ENCODE results near the gene LPA. TPM values are rescaled to one million over a fixed set of nuclear protein-coding genes. Genes with fewer than 3 reads are reported as not detected.
"Not testable (repeated sequence)": the region's sequence is repeated elsewhere in the genome, so short reads cannot be mapped to it uniquely, and the experiment has no call there.

Gene LPA
- total and polyA plus RNA-seq, 5 donors from 2014 or later = not detected

DNA sequence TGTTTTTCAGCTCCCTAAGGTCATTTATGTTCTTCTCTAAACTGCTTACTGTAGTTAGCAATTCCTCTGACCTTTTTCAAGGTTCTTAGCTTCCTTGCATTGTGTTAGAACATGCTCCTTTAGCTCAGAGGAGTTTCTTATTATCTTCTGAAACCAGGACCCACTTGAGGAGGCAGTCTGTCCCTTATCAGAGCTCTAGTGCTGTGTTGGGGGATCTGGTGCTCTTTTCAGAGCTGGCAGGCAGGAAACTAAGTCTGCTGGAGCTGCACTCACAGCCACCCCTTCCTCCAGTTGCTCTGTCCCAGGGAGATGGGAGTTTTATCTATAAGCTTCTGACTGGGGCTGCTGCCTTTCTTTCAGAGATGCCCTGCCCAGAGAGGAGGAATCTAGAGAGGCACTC, 92.9 kb downstream of the LPA start:
- not testable (repeated sequence) for H3K27ac ChIP-seq (ENCODE audit: insufficient read depth, low read length, poor library complexity, severe bottlenecking); H3K4me1 Mint-ChIP-seq; H3K9me3 ChIP-seq (ENCODE audit: control insufficient read depth in 2 of 2, low read length in 2 of 2); H3K4me3 ChIP-seq (ENCODE audit: low read depth, low read length); H3K27me3 Mint-ChIP-seq; ATAC-seq (ENCODE audit: low read depth in 2 of 2); H3K36me3 Mint-ChIP-seq; DNase-seq; H3K27ac Mint-ChIP-seq; H3K36me3 ChIP-seq (ENCODE audit: control insufficient read depth, insufficient read depth, low read length); H3K4me3 Mint-ChIP-seq; H3K4me1 ChIP-seq (ENCODE audit: control insufficient read depth, insufficient read depth, low read length, poor library complexity, severe bottlenecking); H3K27me3 ChIP-seq (ENCODE audit: control insufficient read depth, insufficient read depth, low read length)
- H3K9me3 Mint-ChIP-seq = peaks cover 0 to 13% (median 5%) of the 10 kb centered on the region in 7 donors

DNA sequence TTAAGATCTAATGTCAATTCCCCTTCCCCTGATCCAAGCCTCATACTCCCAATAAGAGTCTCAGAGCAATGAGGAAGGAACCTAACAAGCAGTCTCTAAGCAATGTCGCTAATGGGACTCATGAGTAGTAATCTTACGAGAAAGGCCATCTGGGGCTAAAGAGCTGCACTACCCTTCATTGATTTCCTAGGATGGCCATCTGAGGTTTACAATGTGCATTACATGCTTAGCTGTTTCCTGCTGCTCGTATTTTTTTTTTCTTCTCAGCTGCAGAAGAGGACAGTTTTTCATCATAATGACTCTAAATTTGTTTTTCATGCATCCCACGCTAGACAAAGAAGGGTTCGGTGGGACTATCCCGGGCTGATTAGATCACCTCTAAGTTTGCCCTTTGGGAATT, 119.3 kb downstream of the LPA start:
- Histone ChIP-seq H3K36me3 (ENCODE audit: control insufficient read depth, insufficient read depth, low read length) (no peaks in the 10 kb centered on the region), H3K27me3 (ENCODE audit: control insufficient read depth, insufficient read depth, low read length) (peaks cover 4% of the 10 kb centered on the region), H3K9me3 (ENCODE audit: control insufficient read depth in 2 of 2, low read length in 2 of 2) (no peaks in the 10 kb centered on the region), H3K4me1 (ENCODE audit: control insufficient read depth, insufficient read depth, low read length, poor library complexity, severe bottlenecking) (no peaks in the 10 kb centered on the region), H3K4me3 (ENCODE audit: low read depth, low read length) (no peak overlapping the region), H3K27ac (ENCODE audit: insufficient read depth, low read length, poor library complexity, severe bottlenecking) (no peak overlapping the region)
- H3K4me3 Mint-ChIP-seq = no peak overlapping the region
- H3K27me3 Mint-ChIP-seq = peaks cover 7% of the 10 kb centered on the region
- H3K36me3 Mint-ChIP-seq = no peaks in the 10 kb centered on the region
- no peak overlapping the region for H3K27ac Mint-ChIP-seq
- DNase-seq = no peak
- H3K4me1 Mint-ChIP-seq = no peaks in the 10 kb centered on the region
- peaks cover 0 to 5% (median 0%) of the 10 kb centered on the region in 7 donors for H3K9me3 Mint-ChIP-seq
- no peak for ATAC-seq (ENCODE audit: low read depth in 2 of 2)

DNA sequence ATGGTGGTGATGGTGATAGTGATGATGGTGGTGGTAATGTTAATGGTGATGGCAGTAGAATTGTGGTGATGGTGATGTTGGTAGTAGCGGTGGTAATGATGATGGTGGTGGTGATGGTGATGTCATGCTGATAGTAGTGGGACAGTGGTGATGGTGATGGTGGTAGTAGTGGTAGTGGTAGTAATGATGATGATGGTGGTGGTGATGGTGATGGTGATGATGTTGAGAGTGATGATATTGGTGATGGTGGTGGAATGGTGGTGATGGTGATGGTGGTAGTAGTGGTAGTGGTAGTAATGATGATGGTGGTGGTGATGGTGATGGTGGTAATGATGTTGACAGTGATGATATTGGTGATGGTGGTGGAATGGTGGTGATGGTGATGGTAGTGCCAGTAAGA, 128.8 kb downstream of the LPA start:
- Mint-ChIP-seq H3K9me3 (peaks cover 0 to 4% (median 0%) of the 10 kb centered on the region in 7 donors), H3K4me1 (no peaks in the 10 kb centered on the region), H3K27ac (no peak overlapping the region)

DNA sequence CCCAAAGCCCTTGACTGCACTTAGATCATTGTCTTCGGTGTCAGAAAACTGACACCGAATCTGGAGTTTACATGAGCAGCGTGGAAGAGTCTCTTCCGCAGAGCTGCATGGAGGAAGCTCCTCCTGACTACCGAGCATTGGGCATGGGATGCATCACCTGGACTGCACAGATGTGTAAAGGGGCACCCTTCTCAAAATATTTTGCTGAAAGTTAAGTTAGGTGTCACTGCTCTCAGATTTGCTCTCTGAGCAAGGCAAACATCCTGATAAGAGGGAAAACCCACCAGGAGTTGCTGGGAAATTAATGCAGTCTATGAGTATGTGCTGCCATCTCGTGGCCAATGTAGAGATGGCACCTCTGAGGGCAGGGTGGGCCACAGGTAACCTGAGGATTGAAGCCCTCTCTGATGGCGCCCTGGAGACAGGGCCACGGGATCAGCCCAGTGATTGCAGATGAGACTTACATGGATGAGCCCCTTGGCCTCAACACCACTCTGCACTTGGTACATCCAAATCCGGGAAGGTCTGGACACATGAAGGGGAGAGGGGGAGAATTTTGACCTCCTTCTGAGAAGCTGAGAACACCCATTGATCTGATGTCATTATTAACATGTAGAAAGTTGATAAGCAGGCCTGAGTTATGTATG, 129.9 kb downstream of the LPA start:
- peaks cover 6% of the 10 kb centered on the region for H3K4me1 ChIP-seq (ENCODE audit: control insufficient read depth, insufficient read depth, low read length, poor library complexity, severe bottlenecking)
- Mint-ChIP-seq H3K4me1 (no peaks in the 10 kb centered on the region), H3K9me3 (peaks cover 0 to 12% (median 0%) of the 10 kb centered on the region in 7 donors), H3K4me3 (no peak overlapping the region), H3K36me3 (peaks cover 5% of the 10 kb centered on the region), H3K27ac (no peak overlapping the region), H3K27me3 (peaks cover 4% of the 10 kb centered on the region)
- H3K27me3 ChIP-seq (ENCODE audit: control insufficient read depth, insufficient read depth, low read length) = no peaks in the 10 kb centered on the region
- no peaks in the 10 kb centered on the region for H3K36me3 ChIP-seq (ENCODE audit: control insufficient read depth, insufficient read depth, low read length)
- H3K4me3 ChIP-seq (ENCODE audit: low read depth, low read length) = peak overlapping the region; percentile 56
- peaks cover 0 to 3% of the 10 kb centered on the region in 2 experiments for H3K9me3 ChIP-seq (ENCODE audit: control insufficient read depth in 2 of 2, low read length in 2 of 2)
- H3K27ac ChIP-seq (ENCODE audit: insufficient read depth, low read length, poor library complexity, severe bottlenecking) = no peak overlapping the region
- ATAC-seq (ENCODE audit: low read depth in 2 of 2) (peak; percentile 73), DNase-seq (peak; percentile 42 to 53 (median 48))

More for the DNA sequence above, 128.8 kb downstream of the LPA start:
- no peaks in the 10 kb centered on the region for H3K27me3 ChIP-seq (ENCODE audit: control insufficient read depth, insufficient read depth, low read length)
- no peak overlapping the region for H3K4me3 Mint-ChIP-seq
- ATAC-seq (ENCODE audit: low read depth in 2 of 2) (no peak), DNase-seq (no peak)
- no peaks in the 10 kb centered on the region for H3K36me3 Mint-ChIP-seq
- no peaks in the 10 kb centered on the region for H3K36me3 ChIP-seq (ENCODE audit: control insufficient read depth, insufficient read depth, low read length)
- no peaks in the 10 kb centered on the region for H3K9me3 ChIP-seq (ENCODE audit: control insufficient read depth in 2 of 2, low read length in 2 of 2)
- peaks cover 6% of the 10 kb centered on the region for H3K4me1 ChIP-seq (ENCODE audit: control insufficient read depth, insufficient read depth, low read length, poor library complexity, severe bottlenecking)
- H3K27me3 Mint-ChIP-seq = no peaks in the 10 kb centered on the region
- no peak overlapping the region for H3K4me3 ChIP-seq (ENCODE audit: low read depth, low read length)
- H3K27ac ChIP-seq (ENCODE audit: insufficient read depth, low read length, poor library complexity, severe bottlenecking) = no peak overlapping the region

DNA sequence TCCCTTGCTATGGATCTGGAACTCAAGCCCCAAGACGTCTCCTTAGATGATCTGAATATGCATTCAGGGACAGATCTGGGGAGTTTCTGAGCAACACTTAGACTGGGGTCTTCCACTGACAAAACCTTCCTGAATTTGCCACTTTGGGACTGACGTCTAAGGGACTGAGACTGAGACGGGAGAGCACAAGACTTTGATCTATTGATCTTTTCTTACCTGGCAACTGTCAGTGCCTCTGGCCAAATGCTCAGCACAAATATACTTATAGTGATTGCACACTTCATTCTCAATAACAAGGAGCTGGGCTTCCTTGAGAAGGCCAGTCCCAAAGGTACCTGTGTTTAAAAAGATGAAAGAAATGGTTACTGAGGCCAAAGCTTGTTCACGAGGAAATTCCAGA, 131.8 kb downstream of the LPA start:
- Histone ChIP-seq H3K9me3 (ENCODE audit: control insufficient read depth in 2 of 2, low read length in 2 of 2) (peaks cover 0 to 4% of the 10 kb centered on the region in 2 experiments), H3K4me3 (ENCODE audit: low read depth, low read length) (no peak overlapping the region), H3K27ac (ENCODE audit: insufficient read depth, low read length, poor library complexity, severe bottlenecking) (no peak overlapping the region), H3K4me1 (ENCODE audit: control insufficient read depth, insufficient read depth, low read length, poor library complexity, severe bottlenecking) (peaks cover 6% of the 10 kb centered on the region), H3K36me3 (ENCODE audit: control insufficient read depth, insufficient read depth, low read length) (no peaks in the 10 kb centered on the region), H3K27me3 (ENCODE audit: control insufficient read depth, insufficient read depth, low read length) (no peaks in the 10 kb centered on the region)
- no peak overlapping the region for H3K4me3 Mint-ChIP-seq
- DNase-seq (no peak), ATAC-seq (ENCODE audit: low read depth in 2 of 2) (no peak)
- H3K27ac Mint-ChIP-seq = no peak overlapping the region
- H3K36me3 Mint-ChIP-seq = peaks cover 5% of the 10 kb centered on the region
- H3K4me1 Mint-ChIP-seq = no peaks in the 10 kb centered on the region
- peaks cover 0 to 16% (median 0%) of the 10 kb centered on the region in 7 donors for H3K9me3 Mint-ChIP-seq
- peaks cover 6% of the 10 kb centered on the region for H3K27me3 Mint-ChIP-seq

DNA sequence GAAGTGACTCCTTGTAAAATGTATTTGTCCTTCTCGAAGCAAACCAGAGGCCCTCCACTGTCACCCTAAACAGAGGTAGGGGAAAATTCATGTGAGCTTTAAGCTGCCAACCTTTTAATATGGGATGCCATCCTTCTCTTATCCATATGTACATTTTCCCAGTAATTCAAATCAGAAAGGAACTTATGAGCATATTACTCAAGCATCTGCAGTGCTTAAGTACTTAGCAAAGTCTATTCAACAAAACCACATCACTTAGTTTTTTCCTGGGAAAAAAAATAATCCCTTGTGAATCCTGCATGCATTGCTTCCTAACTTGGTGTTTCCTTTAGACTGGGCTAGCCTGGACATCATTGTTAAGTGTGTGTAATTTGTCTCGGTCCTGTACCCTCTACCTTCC, 132.2 kb downstream of the LPA start:
- H3K4me1 ChIP-seq (ENCODE audit: control insufficient read depth, insufficient read depth, low read length, poor library complexity, severe bottlenecking) = peaks cover 6% of the 10 kb centered on the region
- ATAC-seq (ENCODE audit: low read depth in 2 of 2) (no peak), DNase-seq (no peak)
- no peak overlapping the region for H3K27ac ChIP-seq (ENCODE audit: insufficient read depth, low read length, poor library complexity, severe bottlenecking)
- Mint-ChIP-seq H3K36me3 (peaks cover 5% of the 10 kb centered on the region), H3K27ac (no peak overlapping the region), H3K4me3 (no peak overlapping the region), H3K9me3 (peaks cover 0 to 16% (median 0%) of the 10 kb centered on the region in 7 donors), H3K4me1 (no peaks in the 10 kb centered on the region), H3K27me3 (peaks cover 8% of the 10 kb centered on the region)
- no peaks in the 10 kb centered on the region for H3K36me3 ChIP-seq (ENCODE audit: control insufficient read depth, insufficient read depth, low read length)
- peaks cover 0 to 4% of the 10 kb centered on the region in 2 experiments for H3K9me3 ChIP-seq (ENCODE audit: control insufficient read depth in 2 of 2, low read length in 2 of 2)
- no peak overlapping the region for H3K4me3 ChIP-seq (ENCODE audit: low read depth, low read length)
- no peaks in the 10 kb centered on the region for H3K27me3 ChIP-seq (ENCODE audit: control insufficient read depth, insufficient read depth, low read length)

DNA sequence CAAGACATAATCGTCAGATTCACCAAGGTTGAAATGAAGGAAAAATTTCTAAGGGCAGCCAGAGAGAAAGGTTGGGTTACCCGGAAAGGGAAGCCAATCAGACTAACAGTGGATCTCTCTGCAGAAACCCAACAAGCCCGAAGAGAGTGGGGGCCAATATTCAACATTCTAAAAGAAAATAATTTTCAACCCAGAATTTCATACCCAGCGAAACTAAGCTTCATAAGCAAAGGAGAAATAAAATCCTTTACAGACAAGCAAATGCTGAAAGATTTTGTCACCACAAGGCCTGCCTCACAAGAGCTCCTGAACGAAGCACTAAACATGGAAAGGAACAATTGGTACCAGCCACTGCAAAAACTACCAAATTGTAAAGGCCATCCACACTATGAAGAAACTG, 134.6 kb downstream of the LPA start:
- DNase-seq; H3K9me3 ChIP-seq (ENCODE audit: control insufficient read depth in 2 of 2, low read length in 2 of 2); H3K4me1 ChIP-seq (ENCODE audit: control insufficient read depth, insufficient read depth, low read length, poor library complexity, severe bottlenecking); H3K4me3 ChIP-seq (ENCODE audit: low read depth, low read length); H3K27ac ChIP-seq (ENCODE audit: insufficient read depth, low read length, poor library complexity, severe bottlenecking); H3K27me3 Mint-ChIP-seq; H3K27ac Mint-ChIP-seq; H3K36me3 ChIP-seq (ENCODE audit: control insufficient read depth, insufficient read depth, low read length); H3K4me3 Mint-ChIP-seq; ATAC-seq (ENCODE audit: low read depth in 2 of 2); H3K4me1 Mint-ChIP-seq; H3K36me3 Mint-ChIP-seq; H3K27me3 ChIP-seq (ENCODE audit: control insufficient read depth, insufficient read depth, low read length): not testable (repeated sequence)
- H3K9me3 Mint-ChIP-seq = peaks cover 0 to 16% (median 0%) of the 10 kb centered on the region in 7 donors

DNA sequence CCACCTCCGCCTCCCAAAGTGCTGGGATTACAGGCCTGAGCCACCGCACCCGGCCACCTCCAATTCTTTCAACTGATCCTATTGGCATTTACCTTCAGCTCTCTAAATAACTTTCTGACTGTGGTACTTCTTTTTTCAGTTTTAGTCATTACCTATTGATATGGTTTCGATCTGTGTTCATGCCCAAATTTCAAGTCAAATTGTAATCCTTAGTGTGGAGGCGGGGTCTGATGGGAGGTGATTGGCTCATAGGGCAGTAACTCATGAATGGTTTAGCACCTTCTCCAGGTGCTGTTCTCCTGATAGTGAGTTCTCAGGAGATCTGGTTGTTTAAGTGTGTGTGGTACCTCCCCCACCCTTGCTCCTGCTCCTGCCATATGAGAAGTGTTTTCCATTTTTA, 140.9 kb downstream of the LPA start:
- Mint-ChIP-seq H3K27me3 (peaks cover 4% of the 10 kb centered on the region), H3K4me1 (peaks cover 23 to 49% (median 33%) of the 10 kb centered on the region in 4 donors), H3K27ac (peak overlapping the region; percentile 6 to 19 (median 7)), H3K4me3 (peak overlapping the region in 1 of 4 donors; percentile 31), H3K36me3 (no peaks in the 10 kb centered on the region), H3K9me3 (peaks cover 0 to 1% (median 0%) of the 10 kb centered on the region in 7 donors)
- Histone ChIP-seq H3K36me3 (ENCODE audit: control insufficient read depth, insufficient read depth, low read length) (no peaks in the 10 kb centered on the region), H3K4me3 (ENCODE audit: low read depth, low read length) (no peak overlapping the region), H3K4me1 (ENCODE audit: control insufficient read depth, insufficient read depth, low read length, poor library complexity, severe bottlenecking) (peaks cover 25% of the 10 kb centered on the region), H3K27me3 (ENCODE audit: control insufficient read depth, insufficient read depth, low read length) (no peaks in the 10 kb centered on the region), H3K27ac (ENCODE audit: insufficient read depth, low read length, poor library complexity, severe bottlenecking) (no peak overlapping the region), H3K9me3 (ENCODE audit: control insufficient read depth in 2 of 2, low read length in 2 of 2) (no peaks in the 10 kb centered on the region)
- ATAC-seq (ENCODE audit: low read depth in 2 of 2) (no peak), DNase-seq (peak in 1 of 3 donors; percentile 39)

All from CD4-positive, CD25-positive, alpha-beta regulatory T cell (primary cell).